ENCODE results near the gene PRR12.
A peak's percentile ranks its signal among the peaks of the same experiment; 100 is the strongest.

PRR12 gene

GRCh38 chr19:49669516-49669915 is 78.5 kb downstream of the PRR12 start:
- no peak for DNase-seq

GRCh38 chr19:49672131-49672919 is 81.3 kb downstream of the PRR12 start:
- peak; percentile 89 for DNase-seq

Measured in DMS53 (cell line).